ENCODE results near the gene HAPLN2. TPM values are rescaled to one million over a fixed set of nuclear protein-coding genes. Genes with fewer than 3 reads are reported as not detected.

HAPLN2 gene
- polyA plus RNA-seq, 1 donor (not counting 4 experiments of a cell fraction or from before 2014, with no cell fraction given) = not detected

DNA sequence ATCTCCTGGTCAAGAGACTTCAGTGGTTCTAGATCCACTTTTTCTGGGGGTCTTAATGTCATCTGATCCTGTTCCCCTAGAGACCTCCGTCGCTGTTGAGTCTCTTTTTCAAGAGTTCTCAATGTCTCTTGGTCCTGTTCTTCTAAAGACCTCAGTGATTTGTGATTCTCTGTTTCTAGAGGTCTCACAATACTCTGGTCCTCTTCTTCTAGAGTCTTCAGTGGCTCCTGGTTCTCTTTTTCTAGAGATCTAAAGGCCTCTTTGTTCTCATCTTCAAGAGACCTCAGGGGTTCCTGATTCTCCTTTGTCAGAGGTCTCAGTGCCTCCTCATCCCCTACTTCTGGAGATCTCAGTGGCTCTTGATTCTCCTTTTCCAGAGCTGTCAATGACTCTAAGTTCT lies 52.6 kb downstream of the HAPLN2 start:
- no peak overlapping the region for H3K9ac ChIP-seq (ENCODE audit: control insufficient read depth, extremely low read depth, insufficient read depth, low read length)
- H3K4me2 ChIP-seq (ENCODE audit: control insufficient read depth, extremely low read depth, insufficient read depth, low read depth, low read length) = no peak overlapping the region
- H3K27ac ChIP-seq (ENCODE audit: control insufficient read depth, insufficient read depth, low read length) = no peak overlapping the region
- H3K4me1 ChIP-seq (ENCODE audit: control insufficient read depth, extremely low read depth, insufficient read depth, low read length) = no peaks in the 10 kb centered on the region
- H3K27me3 ChIP-seq (ENCODE audit: control insufficient read depth, extremely low read depth, insufficient read depth, low read length) = peaks cover 60% of the 10 kb centered on the region
- DNase-seq (ENCODE audit: low read depth, low spot score) (no peak), FAIRE-seq (no peak)
- dilution Hi-C loops (cut with MboI; ENCODE audit: extremely low pct_ligation_motif_present, low sequenced_read_pairs) = no loop called here
- no peaks in the 10 kb centered on the region for H3K36me3 ChIP-seq (ENCODE audit: control insufficient read depth in 2 of 2, extremely low read depth in 1 of 2, insufficient read depth in 2 of 2, low read length in 2 of 2)
- H3K9me3 ChIP-seq (ENCODE audit: control insufficient read depth, low read depth, low read length) = no peaks in the 10 kb centered on the region
- TF ChIP-seq EZH2 (IDR thresholded peaks at IDR 0.05; ENCODE audit: low read length) = no peak
- TF ChIP-seq, protein P1, sequence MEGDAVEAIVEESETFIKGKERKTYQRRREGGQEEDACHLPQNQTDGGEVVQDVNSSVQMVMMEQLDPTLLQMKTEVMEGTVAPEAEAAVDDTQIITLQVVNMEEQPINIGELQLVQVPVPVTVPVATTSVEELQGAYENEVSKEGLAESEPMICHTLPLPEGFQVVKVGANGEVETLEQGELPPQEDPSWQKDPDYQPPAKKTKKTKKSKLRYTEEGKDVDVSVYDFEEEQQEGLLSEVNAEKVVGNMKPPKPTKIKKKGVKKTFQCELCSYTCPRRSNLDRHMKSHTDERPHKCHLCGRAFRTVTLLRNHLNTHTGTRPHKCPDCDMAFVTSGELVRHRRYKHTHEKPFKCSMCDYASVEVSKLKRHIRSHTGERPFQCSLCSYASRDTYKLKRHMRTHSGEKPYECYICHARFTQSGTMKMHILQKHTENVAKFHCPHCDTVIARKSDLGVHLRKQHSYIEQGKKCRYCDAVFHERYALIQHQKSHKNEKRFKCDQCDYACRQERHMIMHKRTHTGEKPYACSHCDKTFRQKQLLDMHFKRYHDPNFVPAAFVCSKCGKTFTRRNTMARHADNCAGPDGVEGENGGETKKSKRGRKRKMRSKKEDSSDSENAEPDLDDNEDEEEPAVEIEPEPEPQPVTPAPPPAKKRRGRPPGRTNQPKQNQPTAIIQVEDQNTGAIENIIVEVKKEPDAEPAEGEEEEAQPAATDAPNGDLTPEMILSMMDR (optimal IDR thresholded peaks at IDR 0.05 in 1 of 3, IDR thresholded peaks at IDR 0.05 in 1 of 3, conservative IDR thresholded peaks at IDR 0.05 in 1 of 3; ENCODE audit: extremely low read depth in 1 of 3, insufficient read depth in 2 of 3, low read length in 3 of 3) = no peak
- H3K79me2 ChIP-seq (ENCODE audit: control insufficient read depth, insufficient read depth, low read length) = no peaks in the 10 kb centered on the region
- no peaks in the 10 kb centered on the region for H4K20me1 ChIP-seq (ENCODE audit: control insufficient read depth, extremely low read depth, insufficient read depth, low read length)
- no peaks in the 10 kb centered on the region for H3K9me1 ChIP-seq (ENCODE audit: control insufficient read depth, extremely low read depth, insufficient read depth, low read length)
- no peak overlapping the region for H2AFZ ChIP-seq (ENCODE audit: control insufficient read depth, low read length)
- no peak overlapping the region for H3K4me3 ChIP-seq (ENCODE audit: control insufficient read depth in 2 of 3, extremely low read depth in 1 of 3, insufficient read depth in 2 of 3, low read depth in 1 of 3, low read length in 3 of 3)

DNA sequence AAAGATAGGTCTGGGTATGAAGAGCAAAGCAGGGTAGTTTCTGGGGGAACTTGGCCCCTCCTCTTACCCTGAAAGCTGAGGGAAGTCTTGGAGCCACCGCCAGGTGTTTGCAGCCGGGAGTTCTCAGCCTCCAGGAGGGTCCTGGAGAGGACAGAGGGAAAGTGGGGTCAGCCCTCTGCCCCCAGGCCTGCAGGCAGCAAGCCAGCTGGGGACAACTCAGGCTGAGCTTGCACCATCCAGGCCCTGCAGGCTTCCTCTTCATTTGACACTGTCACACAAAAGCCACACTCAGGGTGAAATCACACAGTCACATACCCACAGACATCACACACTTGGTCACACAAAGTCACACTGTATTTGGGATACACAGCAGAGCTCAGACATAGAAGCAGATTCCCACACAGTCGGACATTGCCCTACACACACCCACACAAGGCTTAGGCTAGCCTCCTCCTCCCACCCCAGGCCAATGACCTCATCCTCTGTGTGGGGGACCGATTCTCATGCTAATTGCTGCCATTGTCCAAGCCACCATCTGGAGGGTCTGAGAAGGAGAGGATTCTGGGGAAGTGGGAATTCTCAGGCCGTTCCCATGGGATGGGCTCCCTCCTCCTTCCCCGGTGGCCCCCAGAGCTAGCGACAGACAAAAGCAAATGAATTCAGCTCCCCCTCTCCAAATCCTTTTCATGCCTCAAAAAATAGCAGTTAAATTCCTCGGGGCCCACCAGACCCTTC lies 54.3 kb downstream of the HAPLN2 start:
- H4K20me1 ChIP-seq (ENCODE audit: control insufficient read depth, extremely low read depth, insufficient read depth, low read length) = no peaks in the 10 kb centered on the region
- peaks cover 6% of the 10 kb centered on the region for H3K4me1 ChIP-seq (ENCODE audit: control insufficient read depth, extremely low read depth, insufficient read depth, low read length)
- H3K4me3 ChIP-seq (ENCODE audit: control insufficient read depth in 2 of 3, extremely low read depth in 1 of 3, insufficient read depth in 2 of 3, low read depth in 1 of 3, low read length in 3 of 3) = no peak overlapping the region
- H3K36me3 ChIP-seq (ENCODE audit: control insufficient read depth in 2 of 2, extremely low read depth in 1 of 2, insufficient read depth in 2 of 2, low read length in 2 of 2) = no peaks in the 10 kb centered on the region
- DNase-seq (ENCODE audit: low read depth, low spot score) = no peak
- no peak overlapping the region for H3K27ac ChIP-seq (ENCODE audit: control insufficient read depth, insufficient read depth, low read length)
- no peaks in the 10 kb centered on the region for H3K9me3 ChIP-seq (ENCODE audit: control insufficient read depth, low read depth, low read length)
- peaks cover 77% of the 10 kb centered on the region for H3K27me3 ChIP-seq (ENCODE audit: control insufficient read depth, extremely low read depth, insufficient read depth, low read length)
- H3K9ac ChIP-seq (ENCODE audit: control insufficient read depth, extremely low read depth, insufficient read depth, low read length) = no peak overlapping the region
- dilution Hi-C loops (cut with MboI; ENCODE audit: extremely low pct_ligation_motif_present, low sequenced_read_pairs) = no loop called here
- FAIRE-seq = no peak
- TF ChIP-seq, protein P1 (optimal IDR thresholded peaks at IDR 0.05 in 1 of 3, IDR thresholded peaks at IDR 0.05 in 1 of 3, conservative IDR thresholded peaks at IDR 0.05 in 1 of 3; ENCODE audit: extremely low read depth in 1 of 3, insufficient read depth in 2 of 3, low read length in 3 of 3) = no peak
- no peak for TF ChIP-seq EZH2 (IDR thresholded peaks at IDR 0.05; ENCODE audit: low read length)
- H3K9me1 ChIP-seq (ENCODE audit: control insufficient read depth, extremely low read depth, insufficient read depth, low read length) = no peaks in the 10 kb centered on the region
- no peaks in the 10 kb centered on the region for H3K79me2 ChIP-seq (ENCODE audit: control insufficient read depth, insufficient read depth, low read length)
- no peak overlapping the region for H2AFZ ChIP-seq (ENCODE audit: control insufficient read depth, low read length)
- no peak overlapping the region for H3K4me2 ChIP-seq (ENCODE audit: control insufficient read depth, extremely low read depth, insufficient read depth, low read depth, low read length)

Other genes starting within 250 kb of the HAPLN2 start
- gene MEF2D, start 118.6 kb upstream of the HAPLN2 start, polyA plus RNA-seq = 8.7 to 11.5 TPM (median 9.3 TPM) in 3 replicates
- gene IQGAP3, start 46.9 kb upstream of the HAPLN2 start, polyA plus RNA-seq = 1.5 to 5.7 TPM (median 5.3 TPM) in 3 replicates
- not detected in 3 replicates for gene TTC24, start 39.7 kb upstream of the HAPLN2 start, polyA plus RNA-seq
- 74.7 to 93.4 TPM (median 81.3 TPM) in 3 replicates for gene NAXE, start 27.6 kb upstream of the HAPLN2 start, polyA plus RNA-seq
- 31.8 to 48.9 TPM (median 43.5 TPM) in 3 replicates for gene GPATCH4, start 17.9 kb upstream of the HAPLN2 start, polyA plus RNA-seq
- gene BCAN, start 22.7 kb downstream of the HAPLN2 start, polyA plus RNA-seq = not detected in 3 replicates
- 0.01 TPM in 2 of 3 replicates, not detected in the other for gene NES, start 58.0 kb downstream of the HAPLN2 start, polyA plus RNA-seq
- gene CRABP2, start 86.2 kb downstream of the HAPLN2 start, polyA plus RNA-seq = 6.5 to 12.7 TPM (median 8.4 TPM) in 3 replicates
- 6.0 to 10.7 TPM (median 6.3 TPM) in 3 replicates for gene METTL25B, start 109.1 kb downstream of the HAPLN2 start, polyA plus RNA-seq
- 48.1 to 56.6 TPM (median 48.6 TPM) in 3 replicates for gene ISG20L2, start 109.4 kb downstream of the HAPLN2 start, polyA plus RNA-seq
- gene MRPL24, start 121.7 kb downstream of the HAPLN2 start, polyA plus RNA-seq = 111 to 157 TPM (median 122 TPM) in 3 replicates
- 172 to 240 TPM (median 196 TPM) in 3 replicates for gene HDGF, start 132.3 kb downstream of the HAPLN2 start, polyA plus RNA-seq
- gene PRCC, start 148.1 kb downstream of the HAPLN2 start, polyA plus RNA-seq = 29.9 to 70.7 TPM (median 40.4 TPM) in 3 replicates
- gene SH2D2A, start 197.4 kb downstream of the HAPLN2 start, polyA plus RNA-seq = 1.9 to 4.5 TPM (median 2.5 TPM) in 3 replicates
- not detected in 3 replicates for gene INSRR, start 239.7 kb downstream of the HAPLN2 start, polyA plus RNA-seq
- 0.03 to 0.06 TPM (median 0.05 TPM) in 3 replicates for gene NTRK1, start 241.4 kb downstream of the HAPLN2 start, polyA plus RNA-seq

All from keratinocyte (primary cell).